ENCODE measurements around the gene ASIC4.

Gene ASIC4

GRCh38 chr2:219482674-219483405 lies 31.4 kb upstream of the ASIC4 start:
- DNase-seq: no peak

DNA sequence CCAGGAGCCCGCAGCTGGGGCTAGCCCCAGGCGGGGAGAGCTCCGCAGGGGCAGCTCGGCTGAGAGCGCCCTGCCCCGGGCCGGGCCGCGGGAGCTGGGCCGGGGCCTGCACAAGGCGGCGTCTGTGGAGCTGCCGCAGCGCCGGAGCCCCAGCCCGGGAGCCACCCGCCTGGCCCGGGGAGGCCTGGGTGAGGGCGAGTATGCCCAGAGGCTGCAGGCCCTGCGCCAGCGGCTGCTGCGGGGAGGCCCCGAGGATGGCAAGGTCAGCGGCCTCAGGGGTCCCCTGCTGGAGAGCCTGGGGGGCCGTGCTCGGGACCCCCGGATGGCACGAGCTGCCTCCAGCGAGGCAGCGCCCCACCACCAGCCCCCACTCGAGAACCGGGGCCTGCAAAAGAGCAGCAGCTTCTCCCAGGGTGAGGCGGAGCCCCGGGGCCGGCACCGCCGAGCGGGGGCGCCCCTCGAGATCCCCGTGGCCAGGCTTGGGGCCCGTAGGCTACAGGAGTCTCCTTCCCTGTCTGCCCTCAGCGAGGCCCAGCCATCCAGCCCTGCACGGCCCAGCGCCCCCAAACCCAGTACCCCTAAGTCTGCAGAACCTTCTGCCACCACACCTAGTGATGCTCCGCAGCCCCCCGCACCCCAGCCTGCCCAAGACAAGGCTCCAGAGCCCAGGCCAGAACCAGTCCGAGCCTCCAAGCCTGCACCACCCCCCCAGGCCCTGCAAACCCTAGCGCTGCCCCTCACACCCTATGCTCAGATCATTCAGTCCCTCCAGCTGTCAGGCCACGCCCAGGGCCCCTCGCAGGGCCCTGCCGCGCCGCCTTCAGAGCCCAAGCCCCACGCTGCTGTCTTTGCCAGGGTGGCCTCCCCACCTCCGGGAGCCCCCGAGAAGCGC lies 30.6 kb upstream of the ASIC4 start:
- DNase-seq: no peak

DNA sequence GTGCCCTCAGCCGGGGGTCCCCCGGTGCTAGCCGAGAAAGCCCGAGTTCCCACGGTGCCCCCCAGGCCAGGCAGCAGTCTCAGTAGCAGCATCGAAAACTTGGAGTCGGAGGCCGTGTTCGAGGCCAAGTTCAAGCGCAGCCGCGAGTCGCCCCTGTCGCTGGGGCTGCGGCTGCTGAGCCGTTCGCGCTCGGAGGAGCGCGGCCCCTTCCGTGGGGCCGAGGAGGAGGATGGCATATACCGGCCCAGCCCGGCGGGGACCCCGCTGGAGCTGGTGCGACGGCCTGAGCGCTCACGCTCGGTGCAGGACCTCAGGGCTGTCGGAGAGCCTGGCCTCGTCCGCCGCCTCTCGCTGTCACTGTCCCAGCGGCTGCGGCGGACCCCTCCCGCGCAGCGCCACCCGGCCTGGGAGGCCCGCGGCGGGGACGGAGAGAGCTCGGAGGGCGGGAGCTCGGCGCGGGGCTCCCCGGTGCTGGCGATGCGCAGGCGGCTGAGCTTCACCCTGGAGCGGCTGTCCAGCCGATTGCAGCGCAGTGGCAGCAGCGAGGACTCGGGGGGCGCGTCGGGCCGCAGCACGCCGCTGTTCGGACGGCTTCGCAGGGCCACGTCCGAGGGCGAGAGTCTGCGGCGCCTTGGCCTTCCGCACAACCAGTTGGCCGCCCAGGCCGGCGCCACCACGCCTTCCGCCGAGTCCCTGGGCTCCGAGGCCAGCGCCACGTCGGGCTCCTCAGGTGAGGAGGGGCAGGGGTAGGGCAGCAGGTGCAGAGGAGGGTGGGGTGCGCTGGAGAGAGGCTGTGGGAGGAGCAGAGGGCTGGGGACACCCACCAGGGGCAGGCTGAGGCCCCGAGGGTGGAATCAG lies 29.7 kb upstream of the ASIC4 start:
- DNase-seq: no peak

DNA sequence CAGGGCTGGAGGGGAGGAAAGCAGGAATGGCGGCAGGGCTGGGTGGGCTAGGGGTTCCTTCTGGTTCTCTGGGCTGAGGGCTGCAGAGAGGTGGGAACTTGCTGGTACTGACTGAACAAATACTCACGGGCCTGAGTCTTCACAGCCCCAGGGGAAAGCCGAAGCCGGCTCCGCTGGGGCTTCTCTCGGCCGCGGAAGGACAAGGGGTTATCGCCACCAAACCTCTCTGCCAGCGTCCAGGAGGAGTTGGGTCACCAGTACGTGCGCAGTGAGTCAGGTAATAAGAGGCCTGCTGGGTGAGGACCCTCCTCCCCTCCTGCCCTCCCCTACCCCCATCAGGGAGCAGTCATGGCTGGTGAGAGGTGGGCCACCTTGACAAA lies 29.1 kb upstream of the ASIC4 start:
- DNase-seq: no peak

- no peak for DNase-seq
These were observed 27.8 kb upstream of the ASIC4 start for GRCh38 chr2:219486380-219486959.

- no peak for DNase-seq
These were observed 26.0 kb upstream of the ASIC4 start for GRCh38 chr2:219488149-219488843.

GRCh38 chr2:219488844-219489194 lies 25.5 kb upstream of the ASIC4 start:
- DNase-seq: no peak

DNA sequence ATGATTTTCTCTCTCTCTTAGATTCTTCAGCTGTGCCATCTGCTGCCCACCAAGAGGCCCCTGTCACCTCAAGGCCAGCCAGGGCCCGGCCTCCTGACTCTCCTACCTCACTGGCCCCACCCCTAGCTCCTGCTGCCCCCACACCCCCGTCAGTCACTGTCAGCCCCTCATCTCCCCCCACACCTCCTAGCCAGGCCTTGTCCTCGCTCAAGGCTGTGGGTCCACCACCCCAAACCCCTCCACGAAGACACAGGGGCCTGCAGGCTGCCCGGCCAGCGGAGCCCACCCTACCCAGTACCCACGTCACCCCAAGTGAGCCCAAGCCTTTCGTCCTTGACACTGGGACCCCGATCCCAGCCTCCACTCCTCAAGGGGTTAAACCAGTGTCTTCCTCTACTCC lies 25.0 kb upstream of the ASIC4 start:
- no peak for DNase-seq

DNA sequence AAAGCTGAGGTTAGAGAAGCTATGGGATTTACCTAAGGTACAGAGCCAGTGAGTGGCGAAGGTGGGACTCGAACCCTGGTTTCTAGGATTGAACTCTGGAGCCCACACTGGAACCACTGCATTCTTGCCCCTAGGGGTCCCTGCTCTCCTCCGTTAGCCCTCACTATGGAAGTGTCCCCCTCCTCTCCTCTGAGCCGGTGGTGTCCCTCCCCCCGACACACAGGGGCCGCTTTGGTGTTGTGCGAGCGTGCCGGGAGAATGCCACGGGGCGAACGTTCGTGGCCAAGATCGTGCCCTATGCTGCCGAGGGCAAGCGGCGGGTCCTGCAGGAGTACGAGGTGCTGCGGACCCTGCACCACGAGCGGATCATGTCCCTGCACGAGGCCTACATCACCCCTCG lies 24.1 kb upstream of the ASIC4 start:
- DNase-seq: no peak

DNA sequence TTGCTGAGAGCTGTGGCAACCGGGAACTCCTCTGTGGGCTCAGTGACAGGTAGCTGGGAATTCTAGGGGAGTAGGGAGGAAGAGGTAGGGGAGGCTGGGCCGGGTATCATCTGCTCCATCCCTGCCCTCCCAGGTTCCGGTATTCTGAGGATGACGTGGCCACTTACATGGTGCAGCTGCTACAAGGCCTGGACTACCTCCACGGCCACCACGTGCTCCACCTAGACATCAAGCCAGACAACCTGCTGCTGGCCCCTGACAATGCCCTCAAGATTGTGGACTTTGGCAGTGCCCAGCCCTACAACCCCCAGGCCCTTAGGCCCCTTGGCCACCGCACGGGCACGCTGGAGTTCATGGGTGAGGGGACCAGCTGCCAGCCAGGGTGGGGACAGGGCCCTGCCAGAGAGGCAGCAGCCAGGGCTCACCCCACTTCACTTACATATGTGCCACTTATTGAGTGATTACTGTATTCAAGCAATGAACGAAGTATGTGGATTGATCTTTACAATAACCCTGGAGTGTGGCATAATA lies 23.6 kb upstream of the ASIC4 start:
- no peak for DNase-seq

DNA sequence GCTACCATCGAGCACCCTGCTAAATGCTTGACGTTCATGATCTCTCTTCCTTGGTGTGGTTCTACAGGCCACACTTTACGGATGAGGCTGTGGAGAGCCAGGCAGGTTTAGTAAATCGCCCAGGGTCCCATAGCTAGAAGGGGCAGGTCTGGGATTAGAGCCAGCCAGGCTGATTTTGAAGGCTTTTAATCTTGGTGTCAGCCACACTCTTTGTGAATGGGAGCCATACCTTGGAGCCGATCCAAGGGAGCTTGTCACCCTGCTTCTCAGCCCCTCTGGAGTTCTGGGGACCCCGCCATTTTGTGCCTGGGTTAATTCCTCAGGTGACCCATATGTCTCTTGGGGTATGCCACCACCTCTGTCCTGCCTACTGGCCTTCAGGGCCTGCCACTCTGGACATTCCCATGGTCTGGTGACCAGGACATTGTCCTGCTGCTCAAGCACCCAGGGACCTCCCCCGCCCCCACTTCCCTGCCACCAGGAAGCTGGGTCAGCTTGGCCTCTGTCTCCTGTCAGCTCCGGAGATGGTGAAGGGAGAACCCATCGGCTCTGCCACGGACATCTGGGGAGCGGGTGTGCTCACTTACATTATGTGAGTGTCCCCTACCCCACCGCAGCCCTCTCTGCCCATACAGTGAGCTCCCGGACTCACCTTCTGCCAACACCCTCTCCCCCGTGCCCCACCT lies 22.9 kb upstream of the ASIC4 start:
- DNase-seq: no peak

GRCh38 chr2:219492575-219492974 lies 21.7 kb upstream of the ASIC4 start:
- no peak for DNase-seq

- no peak for DNase-seq
These were observed 21.2 kb upstream of the ASIC4 start for GRCh38 chr2:219493086-219493485.

DNA sequence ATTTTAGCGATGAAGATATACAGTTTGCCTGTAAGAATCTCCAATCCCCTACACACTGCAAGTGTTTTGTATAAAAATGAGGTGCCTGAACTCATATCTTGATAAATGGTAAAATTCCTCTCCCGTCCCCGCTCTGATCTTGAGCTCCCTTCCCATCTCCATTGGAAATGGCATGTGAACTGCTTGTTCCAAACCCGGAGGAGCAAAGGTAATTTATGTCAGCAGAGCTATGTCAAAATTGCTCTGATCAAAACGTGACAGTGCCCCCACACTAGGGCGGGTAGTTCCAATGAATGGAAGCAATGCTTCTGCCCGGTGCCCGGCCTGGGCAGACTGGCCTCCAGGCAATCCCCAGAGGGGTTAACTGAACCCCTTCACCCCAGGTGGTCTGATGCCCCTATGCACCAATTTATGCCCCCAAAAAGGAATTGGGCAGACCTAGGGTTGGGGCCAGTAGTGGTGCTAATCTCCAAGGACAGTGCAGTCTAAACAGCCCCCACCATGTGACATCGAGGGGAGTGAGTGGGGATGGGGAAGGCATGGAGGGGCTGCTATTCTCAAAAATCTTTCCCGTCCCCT lies 19.2 kb upstream of the ASIC4 start:
- DNase-seq: no peak

- peak; percentile 98 for DNase-seq
These were observed 18.7 kb upstream of the ASIC4 start for GRCh38 chr2:219495531-219496122.

GRCh38 chr2:219496247-219496824 lies 17.9 kb upstream of the ASIC4 start:
- DNase-seq: no peak

GRCh38 chr2:219496825-219497494 lies 17.3 kb upstream of the ASIC4 start:
- DNase-seq: no peak

- DNase-seq: peak; percentile 94
These were observed 16.6 kb upstream of the ASIC4 start for GRCh38 chr2:219497495-219498279.
